Activated T-cell treated with anti-CD3 and anti-CD28 coated beads, Interleukin-2, amount 50 U/mL, for 72 hours (primary cell): ENCODE measurements around the gene ANP32A. TPM values are rescaled to one million over a fixed set of nuclear protein-coding genes. Genes with fewer than 3 reads are reported as not detected.

Experiments used
- ATAC-seq, 2 donors: fragments of 150-1000 bp; cut with Tn5 transposase; replicated peaks in 1 of 2; 2 replicates each; pipeline ENCODE4 v1.10.0; 2021; ENCODE audit warnings: moderate library complexity in 2 of 2, mild to moderate bottlenecking in 1 of 2
- DNase-seq, 2 donors: peaks; one replicate each; pipeline ENCODE4 v3.0.0; 2021 to 2022; ENCODE audit warnings: mixed read lengths in 1 of 2
- H3K27ac Mint-ChIP-seq: one replicate; pipeline ENCODE4 v1.8.0; 2022; ENCODE audit warnings: mild to moderate bottlenecking, moderate library complexity, mixed read lengths
- H3K27me3 Mint-ChIP-seq: one replicate; pipeline ENCODE4 v1.8.0; 2022; ENCODE audit warnings: low read depth, mixed read lengths
- H3K36me3 Mint-ChIP-seq, 2 donors: one replicate each; pipeline ENCODE4 v1.8.0; 2022; ENCODE audit warnings: mixed read lengths in 2 of 2, mild to moderate bottlenecking in 1 of 2; ENCODE audit not compliant: insufficient read depth in 2 of 2
- H3K4me1 Mint-ChIP-seq: one replicate; pipeline ENCODE4 v1.8.0; 2022; ENCODE audit warnings: low read depth, mixed read lengths
- H3K4me3 Mint-ChIP-seq, 2 donors: one replicate each; pipeline ENCODE4 v1.8.0; 2022; ENCODE audit warnings: mild to moderate bottlenecking in 2 of 2, mixed read lengths in 2 of 2, moderate library complexity in 2 of 2
- H3K9me3 Mint-ChIP-seq, 2 donors: one replicate each; pipeline ENCODE4 v1.8.0; 2022; ENCODE audit warnings: mixed read lengths in 2 of 2
- total RNA-seq, 2 donors: library from RNA; stranded (reverse); gene quantifications; one replicate each; pipeline ENCODE4 v1.2.3, GENCODE V29; 2022

ANP32A gene
- total RNA-seq, 2 donors from 2014 or later: 200 to 204 TPM

- DNase-seq: peak; percentile 61 to 74
- peak; percentile 80 to 87 for ATAC-seq
- H3K27me3 Mint-ChIP-seq: no peaks in the 10 kb centered on the region
- no peaks in the 10 kb centered on the region for H3K9me3 Mint-ChIP-seq
- peaks cover 1 to 6% of the 10 kb centered on the region in 2 donors for H3K36me3 Mint-ChIP-seq
- H3K4me1 Mint-ChIP-seq: peaks cover 83% of the 10 kb centered on the region
- peak overlapping the region; percentile 72 to 77 for H3K4me3 Mint-ChIP-seq
- H3K27ac Mint-ChIP-seq: peak overlapping the region; percentile 89
Observed at GRCh38 chr15:68791431-68792283, 29.0 kb downstream of the ANP32A start.

- peaks cover 4 to 8% of the 10 kb centered on the region in 2 donors for H3K36me3 Mint-ChIP-seq
- no peaks in the 10 kb centered on the region for H3K9me3 Mint-ChIP-seq
- peak overlapping the region; percentile 72 to 77 for H3K4me3 Mint-ChIP-seq
- no peaks in the 10 kb centered on the region for H3K27me3 Mint-ChIP-seq
- DNase-seq (no peak), ATAC-seq (no peak)
- H3K4me1 Mint-ChIP-seq: peaks cover 77% of the 10 kb centered on the region
- peak overlapping the region; percentile 89 for H3K27ac Mint-ChIP-seq
Observed at GRCh38 chr15:68790910-68791309, 29.8 kb downstream of the ANP32A start.

DNA sequence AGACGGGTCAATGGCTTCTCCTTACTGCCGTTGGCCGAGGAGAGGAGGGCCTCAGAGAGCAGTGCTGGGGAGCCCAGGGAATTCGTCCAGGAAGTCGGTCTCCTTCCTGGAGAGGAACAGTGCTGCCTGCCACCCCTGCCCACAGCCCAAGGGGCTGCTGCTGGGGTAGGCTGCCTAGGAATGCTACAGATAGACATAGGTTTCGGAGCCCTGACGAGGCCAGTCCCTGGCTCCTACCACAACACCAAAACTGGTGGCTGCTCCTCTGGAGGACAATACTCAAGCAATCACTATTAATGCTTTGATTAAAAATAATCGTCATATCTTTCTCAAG, 30.5 kb downstream of the ANP32A start:
- Mint-ChIP-seq H3K27ac (peak overlapping the region; percentile 63), H3K4me1 (peaks cover 77% of the 10 kb centered on the region), H3K36me3 (peaks cover 4 to 11% of the 10 kb centered on the region in 2 donors), H3K27me3 (no peaks in the 10 kb centered on the region), H3K4me3 (no peak overlapping the region), H3K9me3 (no peaks in the 10 kb centered on the region)
- DNase-seq (no peak), ATAC-seq (no peak)

DNA sequence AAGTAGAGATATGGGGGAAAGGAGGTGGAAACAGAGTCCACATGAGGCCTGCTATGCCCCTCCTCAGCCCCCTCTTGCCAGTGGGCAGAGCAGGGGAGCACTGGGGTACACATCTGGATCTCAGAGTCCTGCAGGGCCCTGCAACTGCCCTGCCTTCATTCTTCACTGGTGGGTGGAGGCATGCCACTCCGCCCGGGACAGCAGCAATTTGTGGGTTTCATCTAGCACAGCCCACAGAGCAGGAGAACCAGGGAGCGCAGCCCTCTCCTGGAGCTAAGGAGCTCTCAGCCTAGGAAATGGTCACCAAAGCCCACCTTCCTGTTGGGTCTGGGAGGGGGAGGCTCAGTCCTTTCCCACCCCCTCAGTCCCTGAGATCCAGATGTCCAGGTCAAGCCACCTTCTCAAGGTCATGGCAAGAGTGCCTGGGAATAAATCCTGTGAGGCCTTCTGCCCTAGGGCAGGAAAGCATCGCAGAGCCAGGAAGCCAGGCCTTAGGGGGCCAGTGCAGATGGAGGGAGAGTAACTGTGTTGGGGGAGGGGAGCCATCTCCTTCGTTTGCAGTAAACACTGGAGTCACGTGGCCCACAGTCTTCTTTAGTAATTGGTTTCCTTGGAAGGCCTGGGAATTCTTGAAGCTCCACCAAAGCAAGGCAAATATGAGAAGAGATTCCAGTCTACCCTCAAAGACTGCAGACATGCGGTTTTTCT, 31.0 kb downstream of the ANP32A start:
- Mint-ChIP-seq H3K4me3 (no peak overlapping the region), H3K4me1 (peaks cover 72% of the 10 kb centered on the region), H3K27ac (peak overlapping the region; percentile 63), H3K27me3 (no peaks in the 10 kb centered on the region), H3K9me3 (no peaks in the 10 kb centered on the region), H3K36me3 (peaks cover 4 to 11% of the 10 kb centered on the region in 2 donors)
- DNase-seq (no peak), ATAC-seq (no peak)

DNA sequence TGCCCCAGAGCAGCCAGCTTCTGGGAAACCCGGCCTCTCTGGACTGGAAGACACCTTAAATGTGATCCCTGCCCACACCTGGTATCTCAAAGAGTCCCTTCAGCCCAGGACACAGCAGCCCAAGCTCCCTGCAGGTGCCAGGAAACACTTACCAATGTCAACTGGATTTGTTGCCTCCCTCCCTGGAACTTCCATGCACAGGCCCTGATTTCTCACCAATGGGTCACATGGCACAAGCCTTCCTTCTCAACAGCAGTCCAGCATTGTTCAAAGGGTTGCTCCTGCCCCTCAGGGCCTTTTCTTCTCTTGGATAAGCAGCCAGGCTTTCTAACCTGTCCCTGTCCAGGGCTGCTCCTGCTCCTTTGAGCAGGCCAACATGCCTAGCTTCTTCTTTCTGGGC, 31.6 kb downstream of the ANP32A start:
- no peak for ATAC-seq
- H3K27ac Mint-ChIP-seq: peak overlapping the region; percentile 52
- DNase-seq: no peak
- peaks cover 66% of the 10 kb centered on the region for H3K4me1 Mint-ChIP-seq
- no peaks in the 10 kb centered on the region for H3K27me3 Mint-ChIP-seq
- peaks cover 4 to 11% of the 10 kb centered on the region in 2 donors for H3K36me3 Mint-ChIP-seq
- no peak overlapping the region for H3K4me3 Mint-ChIP-seq
- no peaks in the 10 kb centered on the region for H3K9me3 Mint-ChIP-seq

GRCh38 chr15:68788264-68788624, 32.5 kb downstream of the ANP32A start:
- peaks cover 4 to 15% of the 10 kb centered on the region in 2 donors for H3K36me3 Mint-ChIP-seq
- peaks cover 67% of the 10 kb centered on the region for H3K4me1 Mint-ChIP-seq
- ATAC-seq: no peak
- H3K27ac Mint-ChIP-seq: peak overlapping the region; percentile 12
- H3K4me3 Mint-ChIP-seq: no peak overlapping the region
- H3K27me3 Mint-ChIP-seq: no peaks in the 10 kb centered on the region
- DNase-seq: no peak
- H3K9me3 Mint-ChIP-seq: no peaks in the 10 kb centered on the region

DNA sequence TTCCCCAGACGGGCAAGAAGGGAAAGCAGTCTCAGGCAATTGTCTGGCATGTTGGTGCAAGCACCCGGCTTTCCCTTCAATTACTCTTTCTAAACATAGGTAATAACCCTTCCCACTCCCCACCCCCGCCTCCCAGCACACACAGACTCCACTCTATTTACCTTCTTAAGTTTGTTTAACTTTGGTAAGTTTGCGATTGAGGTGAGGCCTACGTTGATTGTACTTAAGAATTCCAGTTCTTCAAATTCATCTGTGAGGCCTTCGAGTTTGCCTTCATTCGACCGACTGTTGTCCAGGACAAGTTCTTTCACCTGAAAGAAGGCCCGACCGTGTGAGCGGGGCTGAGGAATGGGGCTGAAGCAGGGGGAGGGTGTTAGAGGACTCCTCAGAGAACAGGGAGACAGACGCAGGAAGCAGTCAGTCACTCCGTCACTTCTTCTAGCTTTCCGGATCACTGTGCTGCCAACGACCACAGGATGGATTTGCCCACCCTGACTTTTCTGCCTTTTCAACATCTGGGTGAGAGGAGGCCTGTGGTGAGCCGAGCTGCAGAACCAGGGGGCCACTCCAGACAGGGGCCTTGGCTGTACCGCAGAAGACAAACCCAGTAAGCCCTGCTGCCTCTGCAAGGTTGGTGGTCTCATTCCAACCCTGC, 33.0 kb downstream of the ANP32A start:
- H3K9me3 Mint-ChIP-seq: no peaks in the 10 kb centered on the region
- H3K4me1 Mint-ChIP-seq: peaks cover 67% of the 10 kb centered on the region
- peaks cover 7 to 17% of the 10 kb centered on the region in 2 donors for H3K36me3 Mint-ChIP-seq

DNA sequence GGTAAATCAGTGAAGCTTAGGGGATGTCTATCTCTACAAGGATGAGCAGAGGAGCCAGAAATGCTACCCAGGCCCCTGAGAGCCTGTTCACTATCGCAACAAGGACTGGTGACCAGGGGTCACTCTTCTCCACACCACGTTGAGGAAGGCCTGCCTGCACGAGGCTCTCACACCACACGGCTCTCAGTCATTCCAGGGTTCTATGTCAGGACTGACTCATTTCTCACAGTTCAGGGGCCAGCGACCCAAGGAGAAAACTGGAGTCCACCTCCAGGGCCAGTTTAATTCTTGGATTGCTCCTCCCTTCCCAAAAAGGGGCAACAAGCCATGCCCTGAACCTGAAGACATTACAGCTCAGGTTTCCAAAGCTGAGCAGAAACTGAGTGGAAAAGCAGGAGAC, 33.9 kb downstream of the ANP32A start:
- Mint-ChIP-seq H3K27ac (no peak overlapping the region), H3K36me3 (peaks cover 7 to 19% of the 10 kb centered on the region in 2 donors), H3K4me3 (no peak overlapping the region), H3K4me1 (peaks cover 67% of the 10 kb centered on the region), H3K27me3 (no peaks in the 10 kb centered on the region), H3K9me3 (no peaks in the 10 kb centered on the region)
- ATAC-seq (no peak), DNase-seq (no peak)

More for the DNA sequence above, 33.0 kb downstream of the ANP32A start:
- DNase-seq (no peak), ATAC-seq (no peak)
- Mint-ChIP-seq H3K27ac (no peak overlapping the region), H3K4me3 (no peak overlapping the region), H3K27me3 (no peaks in the 10 kb centered on the region)

DNA sequence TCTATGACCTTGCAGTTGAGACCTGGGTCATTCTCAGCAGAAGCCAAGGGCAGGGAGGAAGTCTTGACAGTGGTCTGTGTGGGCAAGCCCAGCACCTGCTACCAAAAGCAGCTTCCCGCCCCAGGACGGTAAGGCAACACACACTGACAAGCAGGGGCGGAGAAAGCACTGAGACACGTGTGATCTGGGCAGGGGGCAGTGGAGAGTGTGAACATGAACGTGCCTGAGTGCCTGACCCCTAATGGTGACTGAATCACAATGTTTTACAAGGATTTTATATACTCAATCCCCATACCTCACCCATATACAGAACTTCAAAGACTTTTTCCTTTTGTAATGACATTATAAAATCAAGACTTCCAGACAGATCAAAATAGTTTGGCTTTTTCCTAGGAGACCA, 35.2 kb downstream of the ANP32A start:
- Mint-ChIP-seq H3K4me3 (no peak overlapping the region), H3K27ac (peak overlapping the region; percentile 57), H3K9me3 (no peaks in the 10 kb centered on the region), H3K27me3 (no peaks in the 10 kb centered on the region), H3K36me3 (peaks cover 7 to 16% of the 10 kb centered on the region in 2 donors), H3K4me1 (peaks cover 57% of the 10 kb centered on the region)
- ATAC-seq (no peak), DNase-seq (no peak)

DNA sequence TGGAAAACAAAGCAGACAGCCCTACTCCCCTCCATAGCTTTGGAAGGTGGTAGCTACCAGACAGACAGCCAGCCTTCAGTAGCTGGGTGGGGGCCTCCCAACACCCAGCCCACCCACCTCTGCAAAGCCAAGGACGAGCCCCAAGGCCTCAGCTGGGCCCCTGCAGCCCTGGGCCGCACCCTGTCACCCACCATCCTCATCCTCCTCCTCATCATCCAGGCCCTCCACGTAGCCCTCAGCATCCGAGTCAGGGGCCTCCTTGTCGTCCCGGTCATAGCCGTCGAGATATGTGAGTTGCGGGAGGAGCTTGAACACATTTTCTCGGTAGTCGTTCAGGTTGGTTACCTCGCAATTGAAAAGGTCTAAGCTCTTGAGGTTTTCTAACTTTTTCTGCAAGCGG, 36.5 kb downstream of the ANP32A start:
- peaks cover 7 to 16% of the 10 kb centered on the region in 2 donors for H3K36me3 Mint-ChIP-seq
- H3K4me3 Mint-ChIP-seq: no peak overlapping the region
- H3K4me1 Mint-ChIP-seq: peaks cover 44% of the 10 kb centered on the region
- no peaks in the 10 kb centered on the region for H3K9me3 Mint-ChIP-seq
- ATAC-seq (no peak), DNase-seq (no peak)
- H3K27me3 Mint-ChIP-seq: no peaks in the 10 kb centered on the region
- H3K27ac Mint-ChIP-seq: no peak overlapping the region

DNA sequence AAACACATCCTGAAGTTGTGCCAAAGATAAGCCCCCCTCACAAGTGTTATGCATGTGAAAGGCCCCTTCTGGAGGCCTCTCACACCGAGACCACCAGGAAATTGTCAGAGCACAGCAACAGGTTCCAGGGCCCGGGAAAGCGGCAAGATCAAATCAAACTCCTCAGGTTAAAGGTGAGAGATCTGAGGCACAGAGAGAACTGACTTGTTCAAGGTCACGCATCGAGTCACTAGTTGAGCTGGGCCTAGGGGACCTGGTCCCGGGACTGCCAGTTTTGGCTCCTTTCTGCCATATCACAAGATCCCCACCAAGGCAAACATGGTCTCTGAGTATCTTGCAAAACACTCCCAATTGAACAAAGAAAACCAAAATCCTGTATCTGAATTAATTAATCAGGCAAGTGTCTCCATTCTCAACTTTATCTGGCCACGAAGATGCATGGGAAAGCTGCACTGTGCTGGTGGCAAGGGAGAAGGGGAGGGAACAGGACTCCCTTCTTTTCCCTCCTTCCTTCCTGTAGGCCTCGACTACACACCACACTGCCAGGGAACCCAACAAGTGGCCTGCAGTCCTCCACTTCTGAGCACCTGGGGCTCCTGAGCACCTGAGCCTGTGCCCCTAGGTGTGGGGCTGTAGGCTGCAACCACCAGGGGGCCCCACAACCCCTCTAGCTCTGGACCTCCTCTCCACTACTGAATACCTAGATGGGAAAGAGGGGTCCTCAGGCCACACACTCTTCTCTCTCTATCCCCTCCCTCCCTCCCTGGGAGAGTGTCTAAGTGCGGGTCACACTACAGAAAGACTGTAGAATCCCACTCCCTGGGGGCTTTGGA, 37.3 kb downstream of the ANP32A start:
- Mint-ChIP-seq H3K4me3 (peak overlapping the region; percentile 48 to 71), H3K36me3 (peaks cover 7 to 16% of the 10 kb centered on the region in 2 donors), H3K9me3 (no peaks in the 10 kb centered on the region), H3K27ac (peak overlapping the region; percentile 29), H3K4me1 (peaks cover 38% of the 10 kb centered on the region), H3K27me3 (no peaks in the 10 kb centered on the region)
- peak; percentile 77 to 81 for ATAC-seq
- DNase-seq: peak; percentile 67

DNA sequence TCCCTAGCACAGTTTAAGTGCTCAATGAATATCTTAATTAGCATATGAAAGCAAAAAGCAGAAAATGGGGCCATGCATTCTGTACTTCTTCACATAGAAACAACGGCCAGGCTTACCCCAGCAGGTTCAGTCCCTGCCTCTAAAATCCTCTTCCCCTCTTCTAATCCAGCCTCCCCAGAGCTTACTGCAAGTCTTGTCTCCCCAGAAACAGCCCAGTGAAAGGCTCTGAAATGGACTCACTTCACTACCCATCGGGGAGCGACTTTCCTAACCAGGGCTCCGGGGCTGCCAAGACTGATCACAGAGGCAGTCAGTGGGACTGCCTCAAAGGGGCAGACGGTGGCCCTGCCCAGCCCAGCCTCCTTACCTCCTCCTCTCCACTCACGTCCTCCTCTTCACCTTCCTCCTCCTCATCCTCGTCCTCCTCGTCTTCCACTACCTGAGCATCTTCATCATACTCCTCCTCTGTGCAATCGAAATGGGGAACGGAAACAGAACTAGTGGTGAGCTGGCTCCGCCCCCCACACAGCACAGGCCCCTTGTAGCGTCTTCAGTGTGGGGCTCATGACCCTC, 38.0 kb downstream of the ANP32A start:
- ATAC-seq (no peak), DNase-seq (no peak)
- Mint-ChIP-seq H3K27ac (peak overlapping the region; percentile 29), H3K9me3 (no peaks in the 10 kb centered on the region), H3K36me3 (peaks cover 7 to 20% of the 10 kb centered on the region in 2 donors), H3K27me3 (no peaks in the 10 kb centered on the region), H3K4me1 (peaks cover 32% of the 10 kb centered on the region), H3K4me3 (peak overlapping the region; percentile 48 to 71)
